Measurements from ENCODE around the gene AMFR.

The AMFR gene

DNA sequence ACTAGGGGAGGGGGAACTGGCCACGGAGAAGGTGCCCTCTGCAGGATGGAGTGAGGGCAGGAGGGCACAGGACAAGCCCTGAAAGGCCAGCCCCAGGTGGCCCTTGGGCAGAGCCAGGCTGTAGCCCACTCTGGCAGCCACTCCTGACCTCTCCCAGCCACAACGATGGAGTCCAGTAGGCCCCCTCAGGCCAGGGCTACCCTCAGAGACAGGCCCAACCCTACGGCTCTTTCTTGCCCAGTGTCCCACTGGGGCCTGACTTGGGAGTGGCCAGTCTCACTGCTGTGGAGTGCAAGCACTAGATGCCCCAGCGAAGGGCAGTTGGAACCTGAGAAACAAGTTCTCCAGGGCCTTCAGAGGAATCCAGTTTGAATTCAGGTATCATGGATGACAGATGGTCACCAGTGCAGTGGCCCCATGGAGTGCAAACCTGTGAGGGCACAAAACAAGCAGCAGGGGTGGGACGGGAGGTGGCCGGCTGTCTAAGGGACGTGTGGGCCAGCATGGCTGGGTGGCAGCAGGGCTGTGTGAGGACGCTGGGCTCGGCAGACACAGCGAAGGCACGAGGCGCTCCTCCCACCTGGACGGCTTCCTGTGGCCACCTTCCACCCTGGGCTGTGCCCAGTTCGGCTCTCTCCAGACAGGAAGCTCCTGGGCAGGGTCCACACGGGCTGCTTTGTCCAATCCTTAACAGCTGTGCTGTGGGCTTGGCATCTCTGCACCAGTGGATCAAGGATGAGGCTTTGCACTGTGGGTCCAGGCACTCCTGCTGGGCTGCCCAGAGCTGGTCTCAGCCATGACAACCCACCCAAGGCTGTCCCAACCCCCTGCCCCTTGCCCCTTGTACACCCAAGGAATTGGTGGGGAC is 72.1 kb downstream of the AMFR start:
- no peak for TF ChIP-seq JUND (IDR thresholded peaks at IDR 0.05; ENCODE audit: low read depth)
- in situ Hi-C loops (cut with HindIII; ENCODE audit: low pct_unique_long_range_greater_than_20kb, low sequenced_read_pairs) = no loop called here
- peak in 1 of 2 experiments; percentile 72 for DNase-seq (ENCODE audit: low read depth in 1 of 2, low spot score in 1 of 2)

DNA sequence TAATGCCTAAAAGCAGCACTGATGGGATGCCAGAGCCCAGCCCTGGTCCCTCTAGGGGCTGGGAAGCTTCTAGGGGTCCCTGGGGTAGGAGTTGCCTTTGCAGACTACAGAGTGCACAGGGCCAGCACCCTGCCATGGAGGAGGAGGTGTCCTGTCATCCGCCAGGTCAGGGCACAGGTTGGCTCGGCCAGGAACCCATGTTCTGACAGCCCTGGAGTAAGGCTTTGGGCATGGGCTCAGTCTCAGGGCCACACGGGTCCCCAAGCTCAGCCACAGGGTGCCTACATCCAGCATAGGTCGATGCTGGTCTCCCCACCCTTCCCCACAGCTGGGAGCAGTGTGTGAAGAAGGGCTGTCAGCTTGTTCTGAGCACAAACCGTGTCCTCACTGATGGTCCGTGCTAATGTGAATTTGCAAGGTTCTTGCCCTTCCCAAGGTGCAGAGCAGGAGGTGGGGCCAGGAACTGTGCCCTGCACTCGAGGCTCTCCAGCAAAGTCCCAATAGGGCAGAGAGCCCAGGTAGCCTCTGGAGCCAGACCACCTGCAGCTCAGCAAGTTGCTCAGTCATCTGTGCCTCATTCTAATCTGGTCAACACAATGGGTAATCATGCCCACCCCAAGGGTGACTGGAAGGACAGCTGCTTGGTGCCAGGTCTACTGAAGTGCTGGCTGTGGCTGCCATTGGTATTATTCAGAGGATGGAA is 72.8 kb downstream of the AMFR start:
- TF ChIP-seq JUND (IDR thresholded peaks at IDR 0.05; ENCODE audit: low read depth) = no peak
- in situ Hi-C loops (cut with HindIII; ENCODE audit: low pct_unique_long_range_greater_than_20kb, low sequenced_read_pairs) = no loop called here

DNA sequence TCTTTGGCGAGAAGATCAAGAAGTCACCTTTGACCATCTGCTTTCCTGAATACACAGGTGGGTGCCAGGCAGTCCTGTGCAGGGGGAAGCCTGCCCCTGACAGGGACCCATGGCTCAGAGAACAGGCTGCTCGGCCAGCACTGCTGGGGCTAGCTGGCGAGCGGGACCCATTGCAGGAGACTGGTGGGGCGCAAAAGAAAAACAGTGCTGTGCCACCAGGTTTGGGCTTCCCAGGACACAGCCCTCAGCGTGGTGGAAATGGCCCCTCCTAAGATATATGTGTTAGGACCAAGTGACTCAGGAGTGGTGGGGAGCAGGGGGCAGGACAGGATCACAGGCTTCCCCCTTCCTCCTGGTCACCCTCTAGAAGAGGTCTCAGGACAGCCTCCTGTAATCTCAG is 73.9 kb downstream of the AMFR start:
- TF ChIP-seq JUND (IDR thresholded peaks at IDR 0.05; ENCODE audit: low read depth) = no peak
- no peak for DNase-seq (ENCODE audit: low read depth in 1 of 2, low spot score in 1 of 2)
- in situ Hi-C loops (cut with HindIII; ENCODE audit: low pct_unique_long_range_greater_than_20kb, low sequenced_read_pairs) = no loop called here

More for the DNA sequence above, 72.8 kb downstream of the AMFR start:
- no peak for DNase-seq (ENCODE audit: low read depth in 1 of 2, low spot score in 1 of 2)

DNA sequence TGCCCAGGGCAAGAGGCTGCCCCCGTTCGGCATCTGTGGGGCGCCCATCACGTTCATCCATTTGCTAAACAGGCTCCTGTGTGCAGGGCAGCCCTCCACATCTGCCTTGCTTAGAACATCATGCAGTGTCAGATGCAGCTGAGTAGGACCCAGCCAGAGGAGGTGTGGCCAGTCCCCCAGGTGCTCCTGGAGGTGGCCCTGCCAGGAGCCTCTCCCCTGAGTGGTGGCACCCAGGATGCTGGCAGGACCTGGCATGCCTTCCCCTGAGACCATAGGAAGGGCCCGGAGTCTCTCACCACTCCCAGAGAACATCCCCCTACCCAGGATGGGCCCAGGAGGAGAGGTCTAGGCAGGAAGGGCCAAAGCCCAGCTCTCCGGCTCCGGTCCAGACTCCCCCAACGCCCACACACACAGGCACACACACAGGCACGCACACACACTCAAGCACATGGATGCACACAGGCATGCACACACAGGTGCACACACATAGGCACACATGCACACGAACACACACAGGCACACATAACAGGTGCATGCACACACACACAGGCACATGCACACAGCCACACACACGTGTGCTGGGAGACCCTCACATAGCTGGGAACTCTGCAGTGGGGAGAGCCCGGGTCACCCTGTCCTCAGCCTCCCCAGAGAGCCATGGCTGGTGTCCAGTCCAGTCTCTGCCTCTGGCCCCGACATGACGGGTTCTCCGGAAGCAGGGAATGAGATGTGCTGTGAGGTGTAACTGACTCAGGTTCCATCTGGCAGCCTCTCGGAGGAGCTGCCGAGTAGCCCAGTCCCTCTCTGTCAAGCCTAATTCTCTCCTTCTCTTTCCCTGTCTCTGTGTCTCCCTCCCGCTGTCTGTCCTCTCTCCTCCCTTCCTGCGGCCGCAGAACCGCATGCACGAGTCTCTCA is 74.6 kb downstream of the AMFR start:
- no peak for TF ChIP-seq JUND (IDR thresholded peaks at IDR 0.05; ENCODE audit: low read depth)
- DNase-seq (ENCODE audit: low read depth in 1 of 2, low spot score in 1 of 2) = no peak
- in situ Hi-C loops (cut with HindIII; ENCODE audit: low pct_unique_long_range_greater_than_20kb, low sequenced_read_pairs) = no loop called here

DNA sequence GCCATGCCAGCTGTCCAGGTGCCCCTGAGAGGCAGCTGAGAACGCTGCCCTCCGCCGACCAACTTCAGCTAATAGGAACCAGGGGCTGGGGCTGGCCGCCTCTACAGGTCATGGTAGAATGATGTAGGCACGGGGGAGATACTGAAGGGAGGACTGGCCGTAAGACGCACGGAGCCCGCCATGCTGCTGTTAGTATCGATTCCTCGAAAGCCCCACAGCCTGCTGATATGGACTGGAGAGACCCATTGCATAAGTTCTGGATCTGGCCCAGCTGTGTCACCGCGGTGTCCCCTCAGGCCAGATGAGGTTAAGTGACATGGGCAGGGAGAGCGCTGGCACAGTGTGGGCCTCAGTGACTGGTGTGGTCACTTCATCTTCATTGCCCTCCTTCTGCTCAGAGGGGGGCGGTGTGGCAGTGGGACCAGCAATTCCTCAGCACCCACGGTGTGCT is 75.6 kb downstream of the AMFR start:
- DNase-seq (ENCODE audit: low read depth in 1 of 2, low spot score in 1 of 2) = no peak
- in situ Hi-C loops (cut with HindIII; ENCODE audit: low pct_unique_long_range_greater_than_20kb, low sequenced_read_pairs) = no loop called here
- TF ChIP-seq JUND (IDR thresholded peaks at IDR 0.05; ENCODE audit: low read depth) = no peak

DNA sequence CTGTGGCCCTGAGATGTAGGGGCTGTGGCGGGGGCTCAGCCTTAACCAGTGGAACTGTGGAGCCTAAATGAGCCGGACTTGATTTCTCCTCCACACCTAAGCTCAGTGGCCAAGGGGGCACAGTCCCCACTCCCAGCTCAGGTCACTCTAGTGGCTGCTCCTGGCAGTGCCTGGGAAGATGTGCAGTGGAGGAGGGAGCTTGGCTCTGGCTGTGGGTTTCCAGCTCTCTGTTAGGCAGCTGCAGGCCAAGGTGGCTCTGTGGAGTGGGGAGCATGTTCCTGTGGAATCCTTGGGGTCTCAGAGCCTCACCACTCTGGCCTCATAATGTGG is 76.3 kb downstream of the AMFR start:
- no peak for TF ChIP-seq JUND (IDR thresholded peaks at IDR 0.05; ENCODE audit: low read depth)
- in situ Hi-C loops (cut with HindIII; ENCODE audit: low pct_unique_long_range_greater_than_20kb, low sequenced_read_pairs) = no loop called here
- DNase-seq (ENCODE audit: low read depth in 1 of 2, low spot score in 1 of 2) = no peak

DNA sequence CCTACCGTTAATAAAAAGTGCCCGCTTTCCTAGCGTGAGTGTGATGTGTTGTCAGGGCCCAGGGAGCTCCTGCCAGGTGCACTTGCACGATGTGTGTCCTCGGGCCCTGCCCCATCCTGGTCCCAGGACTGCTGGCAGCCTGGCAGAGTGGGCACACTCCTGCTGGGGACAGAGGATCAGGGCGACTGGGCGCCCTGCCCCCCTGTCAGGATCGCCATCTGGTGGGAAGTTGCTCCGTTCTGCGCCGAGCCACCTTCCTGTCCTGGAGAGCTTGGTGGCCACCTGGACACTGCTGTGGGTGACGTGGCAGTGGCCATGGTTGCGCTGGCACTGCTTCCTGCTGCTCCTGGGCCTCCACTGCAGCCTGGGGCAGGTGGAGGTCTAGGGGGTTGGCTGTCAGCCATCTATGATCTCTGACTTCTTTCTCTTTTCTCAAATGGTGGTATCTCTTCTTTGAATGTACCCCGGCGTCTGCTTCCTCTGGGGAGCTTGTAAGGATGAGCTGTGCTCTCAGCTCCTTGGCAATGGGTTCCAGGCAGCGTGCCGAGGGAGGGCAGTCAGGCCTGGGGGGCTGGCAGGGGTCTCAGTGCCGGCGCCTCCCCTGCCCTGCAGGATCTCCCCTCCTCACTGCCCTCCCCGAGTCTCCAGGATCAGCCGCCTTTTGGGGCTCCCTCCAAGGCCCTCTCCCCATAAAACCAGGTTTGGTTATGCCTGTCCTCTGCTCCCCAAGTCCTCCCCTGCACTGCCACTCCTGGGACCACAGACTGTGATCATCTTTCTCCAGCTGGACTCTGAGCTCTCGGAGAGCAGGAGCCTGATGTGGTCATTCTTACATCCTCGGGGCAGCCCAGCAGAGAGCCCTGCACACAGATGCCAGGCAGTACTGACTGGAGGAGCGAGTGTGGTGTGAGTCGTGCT is 76.9 kb downstream of the AMFR start:
- in situ Hi-C loops (cut with HindIII; ENCODE audit: low pct_unique_long_range_greater_than_20kb, low sequenced_read_pairs) = no loop called here
- DNase-seq (ENCODE audit: low read depth in 1 of 2, low spot score in 1 of 2) = no peak
- no peak for TF ChIP-seq JUND (IDR thresholded peaks at IDR 0.05; ENCODE audit: low read depth)

DNA sequence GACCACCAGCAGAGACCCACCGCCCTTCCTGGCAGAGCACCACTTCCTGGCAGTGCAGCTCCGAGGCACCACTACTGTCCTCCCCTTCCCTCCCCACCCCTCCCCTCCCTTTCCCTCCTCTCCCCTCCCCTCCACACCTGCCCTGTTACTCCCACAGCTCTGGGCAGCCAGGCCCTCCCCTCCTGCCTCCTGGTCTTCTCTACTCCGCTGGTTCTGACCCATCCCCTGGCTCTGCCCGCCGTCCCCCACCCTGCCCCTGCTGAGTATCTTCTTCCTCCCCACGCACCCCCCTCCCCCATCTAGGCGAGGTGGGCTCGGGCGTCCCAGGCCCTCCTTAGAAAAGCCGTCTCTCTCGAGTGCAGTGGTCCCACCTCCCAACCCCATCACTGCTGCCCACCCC is 77.7 kb downstream of the AMFR start:
- TF ChIP-seq JUND (IDR thresholded peaks at IDR 0.05; ENCODE audit: low read depth) = no peak
- no peak for DNase-seq (ENCODE audit: low read depth in 1 of 2, low spot score in 1 of 2)
- in situ Hi-C loops (cut with HindIII; ENCODE audit: low pct_unique_long_range_greater_than_20kb, low sequenced_read_pairs) = no loop called here

DNA sequence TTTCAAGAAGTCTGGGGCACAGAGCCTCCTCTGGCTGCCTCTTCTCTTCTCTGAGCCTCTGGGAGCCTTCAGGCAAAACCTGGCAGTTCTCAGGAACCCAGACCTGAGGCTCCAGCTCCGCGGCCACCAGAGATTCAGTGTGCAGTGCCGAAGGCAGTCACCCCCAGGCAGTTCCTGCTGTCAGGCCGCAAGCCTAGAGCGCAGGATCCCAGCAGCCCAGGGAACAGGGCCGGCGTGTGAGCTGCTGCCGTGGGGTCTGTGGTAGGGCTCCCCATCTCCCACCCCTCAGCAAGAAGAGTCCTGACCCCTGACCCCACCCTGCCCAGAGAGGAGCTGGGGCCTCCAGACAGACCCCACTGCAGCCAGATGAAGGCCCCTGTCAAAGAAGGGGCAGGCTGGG is 78.2 kb downstream of the AMFR start:
- no peak for DNase-seq (ENCODE audit: low read depth in 1 of 2, low spot score in 1 of 2)
- in situ Hi-C loops (cut with HindIII; ENCODE audit: low pct_unique_long_range_greater_than_20kb, low sequenced_read_pairs) = no loop called here
- TF ChIP-seq JUND (IDR thresholded peaks at IDR 0.05; ENCODE audit: low read depth) = no peak

DNA sequence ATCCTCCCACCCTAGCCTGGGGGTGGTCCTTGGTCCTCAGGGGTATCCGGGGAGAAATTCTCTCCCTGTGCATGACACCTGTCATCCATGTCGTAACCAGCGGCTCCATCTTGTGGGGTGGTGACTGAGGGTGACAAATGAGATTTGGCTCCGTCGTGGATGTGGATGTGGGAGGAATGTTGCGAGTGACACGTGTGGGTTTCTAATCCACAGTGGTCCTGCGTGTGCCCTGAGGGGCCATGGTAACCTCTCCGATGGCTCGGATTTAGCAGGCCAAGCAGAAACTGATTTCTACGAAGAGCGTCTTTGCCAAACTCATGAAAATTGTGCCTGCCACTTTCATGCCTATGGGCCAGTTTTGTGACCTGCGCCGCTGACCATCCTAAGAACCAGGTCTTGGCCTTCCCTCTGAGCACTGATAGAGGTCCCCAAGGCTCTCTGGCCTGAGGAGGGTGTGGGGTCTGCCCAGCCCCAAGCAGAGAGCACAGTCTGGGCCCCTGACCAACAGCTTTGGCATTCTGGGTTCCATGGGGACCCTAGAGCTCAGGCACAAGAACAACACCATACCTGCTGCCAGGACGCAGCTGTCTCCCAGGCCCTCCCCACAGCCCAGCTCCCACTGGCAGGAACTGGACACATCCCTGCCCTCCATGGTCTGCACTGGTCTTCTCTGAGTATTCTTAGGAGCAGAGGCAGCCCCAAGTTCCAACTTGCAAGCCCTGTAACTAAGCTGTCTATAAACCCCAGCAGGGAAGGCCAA is 79.0 kb downstream of the AMFR start:
- in situ Hi-C loops (cut with HindIII; ENCODE audit: low pct_unique_long_range_greater_than_20kb, low sequenced_read_pairs) = no loop called here
- TF ChIP-seq JUND (IDR thresholded peaks at IDR 0.05; ENCODE audit: low read depth) = no peak
- no peak for DNase-seq (ENCODE audit: low read depth in 1 of 2, low spot score in 1 of 2)

DNA sequence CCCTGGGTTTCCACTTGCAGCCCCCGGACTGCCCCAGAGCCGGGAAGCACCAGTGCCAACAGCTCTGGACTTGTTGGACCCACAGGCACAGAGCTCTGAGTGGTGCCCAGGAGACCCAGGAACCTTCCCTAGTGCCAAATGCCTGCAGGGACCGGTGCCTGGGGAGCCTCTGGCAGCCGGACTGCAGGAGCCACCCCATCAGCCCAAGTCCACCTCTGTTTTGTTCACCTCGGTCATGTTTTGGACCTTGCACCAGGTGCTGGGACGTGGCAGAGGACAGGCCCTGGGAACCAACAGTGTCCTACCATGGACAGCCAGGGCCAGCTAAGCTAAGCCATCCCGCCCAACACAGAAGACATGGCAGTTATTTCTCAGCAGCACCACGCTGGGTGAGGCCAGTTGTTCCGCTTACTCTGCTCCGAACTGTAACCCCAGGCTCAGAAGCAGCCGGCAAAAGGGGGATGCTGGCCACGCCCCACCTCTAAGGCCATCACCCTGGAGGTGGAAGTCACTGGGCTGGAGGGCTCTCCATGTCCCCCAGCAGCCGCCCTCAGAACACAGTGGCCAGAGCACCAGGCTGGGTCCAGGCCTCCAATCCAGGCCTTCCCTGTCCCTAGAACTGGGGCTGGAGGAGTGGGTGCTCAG is 79.8 kb downstream of the AMFR start:
- DNase-seq (ENCODE audit: low read depth in 1 of 2, low spot score in 1 of 2) = no peak
- TF ChIP-seq JUND (IDR thresholded peaks at IDR 0.05; ENCODE audit: low read depth) = no peak
- in situ Hi-C loops (cut with HindIII; ENCODE audit: low pct_unique_long_range_greater_than_20kb, low sequenced_read_pairs) = no loop called here

All from T47D (cell line).